Right cardiac atrium (tissue), 5 donors: ENCODE data around the gene ACTL6A. TPM values are rescaled to one million over a fixed set of nuclear protein-coding genes. Genes with fewer than 3 reads are reported as not detected.

Experiments
- ATAC-seq, 2 donors: fragments of 200-7000 bp; cut with Tn5 transposase; one replicate each; pipeline versions ENCODE4 v1.8.0 to v1.9.1; 2020; ENCODE audit warnings: moderate library complexity in 2 of 2, mild to moderate bottlenecking in 1 of 2
- DNase-seq, 3 donors: peaks; one replicate each; pipeline ENCODE4 v3.0.0-alpha.2; 2020
- H3K27ac ChIP-seq: one replicate; pipeline ENCODE4 v1.5.1; 2013; ENCODE audit warnings: mild to moderate bottlenecking, low read length, control low read depth, moderate library complexity
- H3K27me3 ChIP-seq: one replicate; pipeline ENCODE4 v1.6.1; 2013; ENCODE audit not compliant: control insufficient read depth, insufficient read depth
- H3K4me1 ChIP-seq: one replicate; pipeline ENCODE4 v1.6.1; 2013; ENCODE audit warnings: low read length; ENCODE audit not compliant: control insufficient read depth, insufficient read depth
- H3K4me3 ChIP-seq: one replicate; pipeline ENCODE4 v1.5.1; 2013; ENCODE audit warnings: low read length, control low read depth
- H3K9me3 ChIP-seq: one replicate; pipeline ENCODE4 v1.6.1; 2013; ENCODE audit warnings: low read length; ENCODE audit not compliant: control insufficient read depth
- WGBS: extraction: QIAGEN DNeasy Blood & Tissue Kit; methylation state at CpG from one replicate; pipeline ENCODE4 v1.1.7; 2013; 5-methylcytosine and 5-hydroxymethylcytosine counted together
- intact Hi-C, 4 donors: fragments of 100-400 bp; cut with DNase I; formaldehyde crosslinking; loops; one replicate each; pipeline versions ENCODE4 v1.11.0 to v1.14.0; 2022 to 2023
- polyA plus RNA-seq: library from polyadenylated mRNA; stranded (reverse); fragments of 200-250 nt; gene quantifications from one replicate; pipeline ENCODE4 v1.2.3, GENCODE V29; 2013
- total RNA-seq, 4 donors: library from RNA; stranded (reverse); fragmentation: NEBNext Ultra II Directional; extraction: Animal tissue kit (Norgen Biotek cat#: 25700); gene quantifications; one replicate each; pipeline ENCODE4 v1.2.1, GENCODE V29; 2021
- donor health status: healthy with polysubstance abuse.
- donor health status: DM: no; HTN: yes; CAD: no.
- donor health status: DM: no; HTN: no; CAD: no.
- donor health status: DM: no; HTN: yes; CAD: no; lungs with severe emphysema.
- donor health status: DM: yes; HTN: yes; CAD: no.

Gene ACTL6A
- total and polyA plus RNA-seq, 5 donors = 16.1 to 25.0 (median 20.4) TPM

GRCh38 chr3:179615458-179616173 lies 52.9 kb downstream of the ACTL6A start:
- DNase-seq (no peak), ATAC-seq (no peak)
- Histone ChIP-seq H3K27ac (no peak overlapping the region), H3K4me3 (no peak overlapping the region), H3K27me3 (no peaks in the 10 kb centered on the region), H3K9me3 (no peaks in the 10 kb centered on the region), H3K4me1 (no peaks in the 10 kb centered on the region)
- WGBS = 64% methylated on average over 4 of the region's 4 CpGs
- intact Hi-C loops = no loop called here

DNA sequence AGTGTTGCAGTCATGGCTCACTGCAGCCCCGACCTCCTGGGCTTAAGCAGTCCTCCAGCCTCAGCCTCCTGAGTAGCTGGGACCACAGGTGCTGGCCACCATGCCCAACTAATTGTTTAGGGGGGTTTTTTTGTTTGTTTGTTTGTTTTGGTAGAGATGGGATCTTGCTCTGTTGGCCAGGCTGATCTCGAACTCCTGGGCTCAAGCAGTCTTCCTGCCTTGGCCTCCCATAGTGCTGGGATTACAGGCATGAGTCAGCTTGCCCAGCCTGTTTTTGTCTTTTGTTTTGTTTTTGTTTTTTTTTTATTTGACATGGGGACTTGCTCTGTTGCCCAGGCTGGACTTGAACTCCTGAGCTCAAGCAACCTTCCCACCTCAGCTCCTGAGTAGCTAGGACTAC lies 59.3 kb downstream of the ACTL6A start:
- Histone ChIP-seq H3K4me3 (no peak overlapping the region), H3K27ac (no peak overlapping the region), H3K4me1 (no peaks in the 10 kb centered on the region), H3K9me3 (no peaks in the 10 kb centered on the region), H3K27me3 (no peaks in the 10 kb centered on the region)
- DNase-seq (no peak), ATAC-seq (no peak)
- intact Hi-C loops = no loop called here
- 100% methylated on average over 2 of the region's 2 CpGs for WGBS

GRCh38 chr3:179624451-179624850 lies 61.7 kb downstream of the ACTL6A start:
- WGBS = 86% methylated on average over 3 of the region's 3 CpGs

GRCh38 chr3:179630753-179631451 lies 68.2 kb downstream of the ACTL6A start:
- intact Hi-C loops = no loop called here
- DNase-seq (no peak), ATAC-seq (no peak)
- Histone ChIP-seq H3K27me3 (no peaks in the 10 kb centered on the region), H3K4me3 (no peak overlapping the region), H3K27ac (no peak overlapping the region), H3K9me3 (no peaks in the 10 kb centered on the region), H3K4me1 (no peaks in the 10 kb centered on the region)
- 79% methylated on average over 3 of the region's 3 CpGs for WGBS

More at GRCh38 chr3:179624451-179624850, 61.7 kb downstream of the ACTL6A start:
- no peaks in the 10 kb centered on the region for H3K27me3 ChIP-seq
- H3K4me1 ChIP-seq = no peaks in the 10 kb centered on the region
- no peak overlapping the region for H3K27ac ChIP-seq
- no peaks in the 10 kb centered on the region for H3K9me3 ChIP-seq
- intact Hi-C loops = no loop called here
- DNase-seq (no peak), ATAC-seq (no peak)
- no peak overlapping the region for H3K4me3 ChIP-seq

Other genes with a start within 250 kb of the ACTL6A start
- 10 to 100 TPM; 31.0 to 42.9 (median 34.2) TPM for gene ZNF639, start 239.9 kb upstream of the ACTL6A start, total RNA-seq
- gene ZNF639, start 239.9 kb upstream of the ACTL6A start, polyA plus RNA-seq = 19.0 TPM
- 10 to 100 TPM; 65.1 to 95.5 (median 74.9) TPM for gene MFN1, start 215.2 kb upstream of the ACTL6A start, total RNA-seq
- gene MFN1, start 215.2 kb upstream of the ACTL6A start, polyA plus RNA-seq = 20.9 TPM
- 10 to 100 TPM; 14.8 to 67.3 (median 17.3) TPM for gene GNB4, start 111.5 kb upstream of the ACTL6A start, total RNA-seq
- gene GNB4, start 111.5 kb upstream of the ACTL6A start, polyA plus RNA-seq = 10.5 TPM
- gene MRPL47, start 41.7 kb downstream of the ACTL6A start, total RNA-seq = 10 to 100 TPM; 33.0 to 48.2 (median 38.3) TPM
- 76.3 TPM for gene MRPL47, start 41.7 kb downstream of the ACTL6A start, polyA plus RNA-seq
- gene NDUFB5, start 41.9 kb downstream of the ACTL6A start, total RNA-seq = 100 to 1,000 TPM; 224 to 284 (median 270) TPM
- 262 TPM for gene NDUFB5, start 41.9 kb downstream of the ACTL6A start, polyA plus RNA-seq
- gene USP13, start 90.1 kb downstream of the ACTL6A start, total RNA-seq = 100 to 1,000 TPM in 1 of 4 donors, 10 to 100 TPM in 3; 59.5 to 101 (median 74.9) TPM
- 20.0 TPM for gene USP13, start 90.1 kb downstream of the ACTL6A start, polyA plus RNA-seq